ENCODE results near the gene TMEM248. TPM values are rescaled to one million over a fixed set of nuclear protein-coding genes. Genes with fewer than 3 reads are reported as not detected.

The TMEM248 gene
- total and polyA plus RNA-seq, 2 of the 8 experiments (the other 6 are each of a cell fraction or from before 2014, with no cell fraction given) = 63.6 to 126 TPM

DNA sequence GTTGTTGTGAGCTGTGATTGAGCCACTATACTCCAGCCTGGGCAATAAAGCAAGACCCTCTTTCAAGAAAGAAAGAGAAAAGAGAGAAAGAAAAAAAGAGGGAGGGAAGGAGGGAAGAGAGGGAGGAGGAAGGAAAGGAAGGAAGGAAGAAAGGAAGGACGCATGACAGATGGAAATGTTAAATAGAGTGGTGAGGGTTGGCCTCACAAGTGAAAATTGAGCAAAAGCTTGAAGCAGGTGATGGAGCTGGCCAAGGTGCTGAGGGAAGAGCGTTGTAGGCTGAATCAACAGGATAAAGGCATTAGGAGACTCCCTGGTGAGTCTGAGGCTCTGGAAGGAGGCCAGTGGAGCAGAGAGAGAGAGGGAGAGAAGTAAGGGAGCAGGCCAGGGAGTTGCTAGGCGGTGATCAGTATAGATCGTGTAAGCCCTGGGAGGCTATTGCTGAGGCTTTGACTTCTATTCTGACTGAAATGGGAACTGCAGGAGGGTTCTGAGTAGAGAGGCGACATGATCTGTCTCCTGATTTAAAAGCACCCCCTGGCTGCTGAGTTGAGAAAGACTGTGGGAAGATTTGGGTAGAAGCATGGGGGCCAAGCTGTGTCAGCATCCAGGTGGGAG is 26.5 kb upstream of the TMEM248 start (continued):
- no peak for TF ChIP-seq CBX8 (IDR thresholded peaks at IDR 0.05; ENCODE audit: borderline replicate concordance, low read depth, low read length)
- TF ChIP-seq, protein P1, sequence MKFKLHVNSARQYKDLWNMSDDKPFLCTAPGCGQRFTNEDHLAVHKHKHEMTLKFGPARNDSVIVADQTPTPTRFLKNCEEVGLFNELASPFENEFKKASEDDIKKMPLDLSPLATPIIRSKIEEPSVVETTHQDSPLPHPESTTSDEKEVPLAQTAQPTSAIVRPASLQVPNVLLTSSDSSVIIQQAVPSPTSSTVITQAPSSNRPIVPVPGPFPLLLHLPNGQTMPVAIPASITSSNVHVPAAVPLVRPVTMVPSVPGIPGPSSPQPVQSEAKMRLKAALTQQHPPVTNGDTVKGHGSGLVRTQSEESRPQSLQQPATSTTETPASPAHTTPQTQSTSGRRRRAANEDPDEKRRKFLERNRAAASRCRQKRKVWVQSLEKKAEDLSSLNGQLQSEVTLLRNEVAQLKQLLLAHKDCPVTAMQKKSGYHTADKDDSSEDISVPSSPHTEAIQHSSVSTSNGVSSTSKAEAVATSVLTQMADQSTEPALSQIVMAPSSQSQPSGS (IDR thresholded peaks at IDR 0.05; ENCODE audit: low read length) = no peak
- TF ChIP-seq, protein P2, sequence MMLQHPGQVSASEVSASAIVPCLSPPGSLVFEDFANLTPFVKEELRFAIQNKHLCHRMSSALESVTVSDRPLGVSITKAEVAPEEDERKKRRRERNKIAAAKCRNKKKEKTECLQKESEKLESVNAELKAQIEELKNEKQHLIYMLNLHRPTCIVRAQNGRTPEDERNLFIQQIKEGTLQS (IDR thresholded peaks at IDR 0.05; ENCODE audit: insufficient read depth, low read depth, low read length) = no peak
- TF ChIP-seq E2F6 (IDR thresholded peaks at IDR 0.05) = no peak
- TF ChIP-seq EP300 (IDR thresholded peaks at IDR 0.05; ENCODE audit: borderline replicate concordance in 1 of 2, low read depth in 2 of 2, low read length in 2 of 2) = no peak
- TF ChIP-seq SP1 (IDR thresholded peaks at IDR 0.05; ENCODE audit: low read depth, low read length) = no peak
- no peak for TF ChIP-seq HDAC6 (IDR thresholded peaks at IDR 0.05; ENCODE audit: low read depth, low read length)
- no peak for TF ChIP-seq RNF2 (IDR thresholded peaks at IDR 0.05; ENCODE audit: borderline replicate concordance, low read depth, low read length, missing control alignments, poor library complexity, severe bottlenecking)

Data from H1 (cell line).